GM12878 (cell line): Measurements from ENCODE around the gene RCC1. TPM values are rescaled to one million over a fixed set of nuclear protein-coding genes. Genes with fewer than 3 reads are reported as not detected.

Experiments used
- E2F4 ChIP-seq: IDR thresholded peaks from 2 replicates; pipeline ENCODE4 v1.6.1; 2012; ENCODE audit warnings: low read depth, low read length, improper control_type of control experiment
- ETV6 ChIP-seq, 2 experiments: fragments of 450-650 bp in 1 of 2; IDR thresholded peaks in 1 of 2; conservative IDR thresholded peaks in 1 of 2; 2 replicates each; pipeline ENCODE4 v1.6.1; 2014; ENCODE audit warnings: antibody characterized with exemption in 1 of 2, borderline replicate concordance in 1 of 2, low read depth in 1 of 2, mild to moderate bottlenecking in 1 of 2, moderate library complexity in 1 of 2
- FOS ChIP-seq: IDR thresholded peaks from 3 replicates; pipeline ENCODE4 v1.6.1; 2011; ENCODE audit warnings: borderline replicate concordance; ENCODE audit not compliant: insufficient read length; ENCODE audit errors: extremely low read depth
- JUNB ChIP-seq: IDR thresholded peaks from 2 replicates; pipeline ENCODE4 v1.6.1; 2016; ENCODE audit warnings: antibody characterized with exemption, mild to moderate bottlenecking
- MTA3 ChIP-seq: IDR thresholded peaks from 2 replicates; pipeline ENCODE4 v1.6.1; 2012; ENCODE audit warnings: low read length, inconsistent platforms, borderline replicate concordance
- NFXL1 ChIP-seq: fragments of 450-650 bp; IDR thresholded peaks from 2 replicates; pipeline ENCODE4 v1.6.1; 2017; ENCODE audit warnings: antibody characterized with exemption, mild to moderate bottlenecking, borderline replicate concordance
- NFYB ChIP-seq: IDR thresholded peaks from 2 replicates; pipeline ENCODE4 v1.6.1; 2011; ENCODE audit warnings: low read depth, mild to moderate bottlenecking, low read length, improper control_type of control experiment, moderate library complexity; ENCODE audit not compliant: insufficient read depth
- NR2F1 ChIP-seq: fragments of 450-650 bp; conservative IDR thresholded peaks from 2 replicates; pipeline ENCODE4 v1.6.1; 2017; ENCODE audit warnings: mild to moderate bottlenecking
- RFX5 ChIP-seq: IDR thresholded peaks from 2 replicates; pipeline ENCODE4 v1.6.1; 2011; ENCODE audit warnings: low read depth, low read length, improper control_type of control experiment
- SUPT20H ChIP-seq: IDR thresholded peaks from 2 replicates; pipeline ENCODE4 v1.6.1; 2011; ENCODE audit warnings: low read depth, mild to moderate bottlenecking, low read length, moderate library complexity, borderline replicate concordance; ENCODE audit not compliant: control insufficient read depth
- TCF7 ChIP-seq: IDR thresholded peaks from 2 replicates; pipeline ENCODE4 v1.6.1; 2014; ENCODE audit warnings: antibody characterized with exemption, borderline replicate concordance
- ZNF24 ChIP-seq: fragments of 450-650 bp; IDR thresholded peaks from 2 replicates; pipeline ENCODE4 v1.6.1; 2017; ENCODE audit warnings: antibody characterized with exemption, mild to moderate bottlenecking
- ZNF592 ChIP-seq: fragments of 450-650 bp; IDR thresholded peaks from 2 replicates; pipeline ENCODE4 v1.6.1; 2017; ENCODE audit warnings: mild to moderate bottlenecking, moderate library complexity
- polyA plus RNA-seq, 11 experiments: library from polyadenylated mRNA; depleted of rRNA in 4 of 11; unstranded in 6 of 11; stranded (reverse) in 5 of 11; fragments of >200 nt; fragmentation: Nextera tagmentation in 4 of 11; fragmentation: Illumina TruSeq in 1 of 11; extraction: Ambion mirVana in 4 of 11; extraction: Trizol in 1 of 11; gene quantifications; 1 replicate in 1 of 11; 2 replicates in 10 of 11; pipeline versions ENCODE4 v1.2.1 to v1.2.3, GENCODE V29; 2011 to 2016; ENCODE audit warnings: inconsistent platforms in 2 of 11, missing spikeins in 2 of 11, low read depth in 1 of 11
- total RNA-seq, 4 experiments: library from RNA; depleted of rRNA in 3 of 4; stranded (reverse); fragments of >200 nt in 3 of 4; fragmentation: Illumina TruSeq in 1 of 4; extraction: Trizol in 1 of 4; gene quantifications; 2 replicates each; pipeline versions ENCODE4 v1.2.1 to v1.2.3, GENCODE V29; 2013 to 2021
- TF ChIP-seq, protein P1 (sequence below): fragments of 450-650 bp; formaldehyde crosslinking; IDR thresholded peaks from 2 replicates; pipeline ENCODE4 v1.5.0; 2022; ENCODE audit warnings: mild to moderate bottlenecking, missing genetic modification characterization
- TF ChIP-seq, protein P2 (sequence below): fragments of 150-350 bp; IDR thresholded peaks from 2 replicates; pipeline ENCODE4 v1.6.1; 2016; ENCODE audit warnings: low read depth, low read length

The RCC1 gene
- total and polyA plus RNA-seq, 10 of the 15 experiments (the other 5 are each of a cell fraction or from before 2014, with no cell fraction given) = 8.3 to 99.4 (median 74.6) TPM

- TF ChIP-seq ZNF592 (no peak), NFYB (no peak), NR2F1 (peak; percentile 62; the same call in 1 of the 2 replicates), JUNB (no peak), ZNF24 (peak; percentile 45; the same call in 1 of the 2 replicates), NFXL1 (no peak), MTA3 (no peak; the same call in 1 of the 2 replicates), SUPT20H (no peak), ETV6 (conservative IDR thresholded peaks at IDR 0.05 in 1 of 2, IDR thresholded peaks at IDR 0.05 in 1 of 2; ENCODE audit: borderline replicate concordance in 1 of 2, low read depth in 1 of 2) (no peak; a peak in 1 of 4 replicates), FOS (no peak), RFX5 (0 out of 2 replicates have a peak, but pooled peaks have one; percentile 1), TCF7 (peak; percentile 68; the same call in 1 of the 2 replicates), E2F4 (peak; percentile 46; the same call in 1 of the 2 replicates)
- TF ChIP-seq, protein P1, sequence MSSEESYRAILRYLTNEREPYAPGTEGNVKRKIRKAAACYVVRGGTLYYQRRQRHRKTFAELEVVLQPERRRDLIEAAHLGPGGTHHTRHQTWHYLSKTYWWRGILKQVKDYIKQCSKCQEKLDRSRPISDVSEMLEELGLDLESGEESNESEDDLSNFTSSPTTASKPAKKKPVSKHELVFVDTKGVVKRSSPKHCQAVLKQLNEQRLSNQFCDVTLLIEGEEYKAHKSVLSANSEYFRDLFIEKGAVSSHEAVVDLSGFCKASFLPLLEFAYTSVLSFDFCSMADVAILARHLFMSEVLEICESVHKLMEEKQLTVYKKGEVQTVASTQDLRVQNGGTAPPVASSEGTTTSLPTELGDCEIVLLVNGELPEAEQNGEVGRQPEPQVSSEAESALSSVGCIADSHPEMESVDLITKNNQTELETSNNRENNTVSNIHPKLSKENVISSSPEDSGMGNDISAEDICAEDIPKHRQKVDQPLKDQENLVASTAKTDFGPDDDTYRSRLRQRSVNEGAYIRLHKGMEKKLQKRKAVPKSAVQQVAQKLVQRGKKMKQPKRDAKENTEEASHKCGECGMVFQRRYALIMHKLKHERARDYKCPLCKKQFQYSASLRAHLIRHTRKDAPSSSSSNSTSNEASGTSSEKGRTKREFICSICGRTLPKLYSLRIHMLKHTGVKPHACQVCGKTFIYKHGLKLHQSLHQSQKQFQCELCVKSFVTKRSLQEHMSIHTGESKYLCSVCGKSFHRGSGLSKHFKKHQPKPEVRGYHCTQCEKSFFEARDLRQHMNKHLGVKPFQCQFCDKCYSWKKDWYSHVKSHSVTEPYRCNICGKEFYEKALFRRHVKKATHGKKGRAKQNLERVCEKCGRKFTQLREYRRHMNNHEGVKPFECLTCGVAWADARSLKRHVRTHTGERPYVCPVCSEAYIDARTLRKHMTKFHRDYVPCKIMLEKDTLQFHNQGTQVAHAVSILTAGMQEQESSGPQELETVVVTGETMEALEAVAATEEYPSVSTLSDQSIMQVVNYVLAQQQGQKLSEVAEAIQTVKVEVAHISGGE (CRISPR knock-in tag) = no peak
- TF ChIP-seq, protein P2, sequence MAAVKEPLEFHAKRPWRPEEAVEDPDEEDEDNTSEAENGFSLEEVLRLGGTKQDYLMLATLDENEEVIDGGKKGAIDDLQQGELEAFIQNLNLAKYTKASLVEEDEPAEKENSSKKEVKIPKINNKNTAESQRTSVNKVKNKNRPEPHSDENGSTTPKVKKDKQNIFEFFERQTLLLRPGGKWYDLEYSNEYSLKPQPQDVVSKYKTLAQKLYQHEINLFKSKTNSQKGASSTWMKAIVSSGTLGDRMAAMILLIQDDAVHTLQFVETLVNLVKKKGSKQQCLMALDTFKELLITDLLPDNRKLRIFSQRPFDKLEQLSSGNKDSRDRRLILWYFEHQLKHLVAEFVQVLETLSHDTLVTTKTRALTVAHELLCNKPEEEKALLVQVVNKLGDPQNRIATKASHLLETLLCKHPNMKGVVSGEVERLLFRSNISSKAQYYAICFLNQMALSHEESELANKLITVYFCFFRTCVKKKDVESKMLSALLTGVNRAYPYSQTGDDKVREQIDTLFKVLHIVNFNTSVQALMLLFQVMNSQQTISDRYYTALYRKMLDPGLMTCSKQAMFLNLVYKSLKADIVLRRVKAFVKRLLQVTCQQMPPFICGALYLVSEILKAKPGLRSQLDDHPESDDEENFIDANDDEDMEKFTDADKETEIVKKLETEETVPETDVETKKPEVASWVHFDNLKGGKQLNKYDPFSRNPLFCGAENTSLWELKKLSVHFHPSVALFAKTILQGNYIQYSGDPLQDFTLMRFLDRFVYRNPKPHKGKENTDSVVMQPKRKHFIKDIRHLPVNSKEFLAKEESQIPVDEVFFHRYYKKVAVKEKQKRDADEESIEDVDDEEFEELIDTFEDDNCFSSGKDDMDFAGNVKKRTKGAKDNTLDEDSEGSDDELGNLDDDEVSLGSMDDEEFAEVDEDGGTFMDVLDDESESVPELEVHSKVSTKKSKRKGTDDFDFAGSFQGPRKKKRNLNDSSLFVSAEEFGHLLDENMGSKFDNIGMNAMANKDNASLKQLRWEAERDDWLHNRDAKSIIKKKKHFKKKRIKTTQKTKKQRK = no peak
Observed at GRCh38 chr1:28581531-28582247, 75.8 kb downstream of the RCC1 start (continued).
